ENCODE measurements around the gene BAZ2B.

DNA sequence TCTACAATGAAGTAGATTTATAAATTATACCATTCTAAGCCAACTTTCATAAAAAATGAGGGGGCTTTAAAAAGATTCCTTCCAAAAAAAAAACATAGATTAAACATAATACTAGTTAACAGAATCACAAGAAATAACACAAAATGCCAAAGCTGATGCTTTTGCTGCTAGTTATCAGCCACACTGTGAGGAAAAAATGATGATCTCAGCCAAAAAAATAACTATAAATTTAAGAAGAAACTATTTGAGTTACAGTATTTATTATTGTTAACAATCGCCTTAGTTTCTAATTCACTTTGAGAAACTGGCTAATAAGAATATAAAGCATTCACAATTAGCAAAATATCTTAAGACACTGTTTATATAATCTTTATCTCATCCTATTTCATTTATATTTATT lies 27.1 kb downstream of the BAZ2B start:
- TF ChIP-seq, protein P1, sequence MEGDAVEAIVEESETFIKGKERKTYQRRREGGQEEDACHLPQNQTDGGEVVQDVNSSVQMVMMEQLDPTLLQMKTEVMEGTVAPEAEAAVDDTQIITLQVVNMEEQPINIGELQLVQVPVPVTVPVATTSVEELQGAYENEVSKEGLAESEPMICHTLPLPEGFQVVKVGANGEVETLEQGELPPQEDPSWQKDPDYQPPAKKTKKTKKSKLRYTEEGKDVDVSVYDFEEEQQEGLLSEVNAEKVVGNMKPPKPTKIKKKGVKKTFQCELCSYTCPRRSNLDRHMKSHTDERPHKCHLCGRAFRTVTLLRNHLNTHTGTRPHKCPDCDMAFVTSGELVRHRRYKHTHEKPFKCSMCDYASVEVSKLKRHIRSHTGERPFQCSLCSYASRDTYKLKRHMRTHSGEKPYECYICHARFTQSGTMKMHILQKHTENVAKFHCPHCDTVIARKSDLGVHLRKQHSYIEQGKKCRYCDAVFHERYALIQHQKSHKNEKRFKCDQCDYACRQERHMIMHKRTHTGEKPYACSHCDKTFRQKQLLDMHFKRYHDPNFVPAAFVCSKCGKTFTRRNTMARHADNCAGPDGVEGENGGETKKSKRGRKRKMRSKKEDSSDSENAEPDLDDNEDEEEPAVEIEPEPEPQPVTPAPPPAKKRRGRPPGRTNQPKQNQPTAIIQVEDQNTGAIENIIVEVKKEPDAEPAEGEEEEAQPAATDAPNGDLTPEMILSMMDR (IDR thresholded peaks at IDR 0.05; ENCODE audit: borderline replicate concordance, extremely low read depth, low read length, poor library complexity, severe bottlenecking): no peak
- no peak for TF ChIP-seq EZH2 (IDR thresholded peaks at IDR 0.05; ENCODE audit: borderline replicate concordance, low read depth, low read length, severe bottlenecking)
